NCI-H2081 treated with DMSO at 0.1 percent for 48 hours (cell line): ENCODE results near the gene ADGRG6.

ENCODE experiments used
- DNase-seq: peaks from one replicate; lab custom pipeline; 2025; lab: John Stamatoyannopoulos, UW

Gene ADGRG6

GRCh38 chr6:142322066-142322465 is 20.3 kb downstream of the ADGRG6 start:
- DNase-seq: no peak

GRCh38 chr6:142322504-142323198 is 20.8 kb downstream of the ADGRG6 start:
- DNase-seq: no peak

GRCh38 chr6:142323377-142323776 is 21.6 kb downstream of the ADGRG6 start:
- no peak for DNase-seq

GRCh38 chr6:142324111-142324510 is 22.3 kb downstream of the ADGRG6 start:
- no peak for DNase-seq

- no peak for DNase-seq
Observed at GRCh38 chr6:142325111-142325510, 23.3 kb downstream of the ADGRG6 start.

GRCh38 chr6:142326540-142326939 is 24.7 kb downstream of the ADGRG6 start:
- DNase-seq: no peak

GRCh38 chr6:142328070-142328469 is 26.3 kb downstream of the ADGRG6 start:
- no peak for DNase-seq

GRCh38 chr6:142329486-142330113 is 27.8 kb downstream of the ADGRG6 start:
- no peak for DNase-seq

GRCh38 chr6:142331075-142331551 is 29.3 kb downstream of the ADGRG6 start:
- no peak for DNase-seq

GRCh38 chr6:142331601-142332000 is 29.8 kb downstream of the ADGRG6 start:
- DNase-seq: no peak

GRCh38 chr6:142332393-142333098 is 30.7 kb downstream of the ADGRG6 start:
- DNase-seq: no peak

- no peak for DNase-seq
Observed at GRCh38 chr6:142333431-142333830, 31.6 kb downstream of the ADGRG6 start.

- DNase-seq: no peak
Observed at GRCh38 chr6:142334294-142334693, 32.5 kb downstream of the ADGRG6 start.

- DNase-seq: no peak
Observed at GRCh38 chr6:142335415-142335814, 33.6 kb downstream of the ADGRG6 start.

- DNase-seq: no peak
Observed at GRCh38 chr6:142336183-142336582, 34.4 kb downstream of the ADGRG6 start.

GRCh38 chr6:142336787-142337186 is 35.0 kb downstream of the ADGRG6 start:
- no peak for DNase-seq

GRCh38 chr6:142339113-142339512 is 37.3 kb downstream of the ADGRG6 start:
- DNase-seq: no peak

GRCh38 chr6:142339968-142340658 is 38.3 kb downstream of the ADGRG6 start:
- DNase-seq: no peak

GRCh38 chr6:142341855-142342330 is 40.1 kb downstream of the ADGRG6 start:
- no peak for DNase-seq

GRCh38 chr6:142342986-142343385 is 41.2 kb downstream of the ADGRG6 start:
- DNase-seq: no peak

- no peak for DNase-seq
Observed at GRCh38 chr6:142343938-142344337, 42.1 kb downstream of the ADGRG6 start.

- no peak for DNase-seq
Observed at GRCh38 chr6:142345261-142345660, 43.5 kb downstream of the ADGRG6 start.
